Mammary epithelial cell (primary cell): ENCODE data around the gene MYL2.

ENCODE experiments used
- CTCF ChIP-seq, 2 donors: IDR thresholded peaks in 1 of 2; conservative IDR thresholded peaks in 1 of 2; 2 replicates each; pipeline ENCODE4 v1.5.1; 2011 to 2012; ENCODE audit warnings: inconsistent platforms in 2 of 2, low read length in 2 of 2, mild to moderate bottlenecking in 2 of 2, control low read depth in 1 of 2, low read depth in 1 of 2; ENCODE audit not compliant: insufficient read depth in 1 of 2; ENCODE audit errors: extremely low read depth in 1 of 2
- EZH2 ChIP-seq: IDR thresholded peaks from 2 replicates; pipeline ENCODE4 v1.6.1; 2012; ENCODE audit warnings: low read length, inconsistent platforms, borderline replicate concordance

- TF ChIP-seq EZH2 (no peak), CTCF (conservative IDR thresholded peaks at IDR 0.05 in 1 of 2, IDR thresholded peaks at IDR 0.05 in 1 of 2; ENCODE audit: extremely low read depth in 1 of 2, insufficient read depth in 1 of 2, low read depth in 1 of 2, low read length in 2 of 2) (no peak)
These were observed 21.0 kb upstream of the MYL2 start for GRCh38 chr12:110941391-110941790.
